Neural cell (in vitro differentiated cells): ENCODE data around the gene TK2. TPM values are rescaled to one million over a fixed set of nuclear protein-coding genes. Genes with fewer than 3 reads are reported as not detected.

Experiments used
- H2AFZ ChIP-seq: fragments of 200-600, 300-800 bp; sonication (generic), shearing (Covaris generic); 2 replicates; pipeline ENCODE4 v1.6.0; 2014; ENCODE audit warnings: low read depth, mild to moderate bottlenecking, antibody characterized with exemption, low read length, moderate library complexity
- H3F3A ChIP-seq: fragments of 200-600 bp; shearing (Covaris generic); 2 replicates; pipeline ENCODE4 v1.6.1; 2016; ENCODE audit warnings: mild to moderate bottlenecking, moderate library complexity, mixed read lengths, antibody characterized with exemption, low read length; ENCODE audit not compliant: insufficient read depth, poor library complexity, severe bottlenecking
- H3K27ac ChIP-seq: fragments of 200-600, 300-800 bp; sonication (generic), shearing (Covaris generic); 2 replicates; pipeline ENCODE4 v1.5.1; 2014; ENCODE audit warnings: mild to moderate bottlenecking, low read length, moderate library complexity
- H3K27me3 ChIP-seq: fragments of 300-800, 200-600 bp; sonication (generic), shearing (Covaris generic); 2 replicates; pipeline ENCODE4 v1.6.0; 2014; ENCODE audit warnings: mild to moderate bottlenecking, low read depth, low read length, moderate library complexity; ENCODE audit not compliant: insufficient read depth
- H3K36me3 ChIP-seq: fragments of 300-800, 200-600 bp; sonication (generic), shearing (Covaris generic); 2 replicates; pipeline ENCODE4 v1.5.1; 2014; ENCODE audit warnings: mild to moderate bottlenecking, antibody characterized with exemption, low read length, moderate library complexity; ENCODE audit not compliant: insufficient read depth
- H3K4me2 ChIP-seq: fragments of 300-800, 200-600 bp; sonication (generic), shearing (Covaris generic); 2 replicates; pipeline ENCODE4 v1.6.0; 2014; ENCODE audit warnings: mild to moderate bottlenecking, low read length
- H3K4me3 ChIP-seq: fragments of 300-800, 200-600 bp; sonication (generic), shearing (Covaris generic); 2 replicates; pipeline ENCODE4 v1.5.1; 2014; ENCODE audit warnings: mild to moderate bottlenecking, low read length, moderate library complexity
- H3K79me2 ChIP-seq: fragments of 200-600 bp; shearing (Covaris generic); replicated peaks from 2 replicates; pipeline ENCODE4 v1.6.0; 2014; ENCODE audit warnings: mild to moderate bottlenecking, low read length, moderate library complexity; ENCODE audit not compliant: insufficient read depth
- H3K9ac ChIP-seq: fragments of 300-800, 200-600 bp; sonication (generic), shearing (Covaris generic); 2 replicates; pipeline ENCODE4 v1.6.1; 2016; ENCODE audit warnings: mild to moderate bottlenecking, low read length, mixed read lengths
- H3K9me2 ChIP-seq: fragments of 200-600 bp; shearing (Covaris generic); 2 replicates; pipeline ENCODE4 v1.6.1; 2016; ENCODE audit warnings: mild to moderate bottlenecking, low read length, mixed read lengths; ENCODE audit not compliant: insufficient read depth
- H3K9me3 ChIP-seq: fragments of 200-600, 300-800 bp; sonication (generic), shearing (Covaris generic); 2 replicates; pipeline ENCODE4 v1.6.1; 2016; ENCODE audit warnings: mild to moderate bottlenecking, mixed run types, low read length, moderate library complexity, mixed read lengths
- H4K20me1 ChIP-seq: fragments of 200-600 bp; shearing (Covaris generic); 2 replicates; pipeline ENCODE4 v1.6.1; 2016; ENCODE audit warnings: mild to moderate bottlenecking, mixed run types; ENCODE audit not compliant: insufficient read depth
- EP300 ChIP-seq: fragments of 450-650 bp; conservative IDR thresholded peaks from 2 replicates; pipeline ENCODE4 v1.6.1; 2014; ENCODE audit warnings: antibody characterized with exemption, mild to moderate bottlenecking, moderate library complexity; ENCODE audit not compliant: poor library complexity, severe bottlenecking
- EZH2 ChIP-seq: fragments of 200-600, 300-800 bp; shearing (Covaris generic), sonication (generic); IDR thresholded peaks from 2 replicates; pipeline ENCODE4 v1.6.1; 2014; ENCODE audit warnings: antibody characterized with exemption, low read length, borderline replicate concordance, mild to moderate bottlenecking; ENCODE audit not compliant: insufficient read depth, poor library complexity, severe bottlenecking
- MXI1 ChIP-seq: fragments of 450-650 bp; conservative IDR thresholded peaks from 2 replicates; pipeline ENCODE4 v1.6.1; 2014; ENCODE audit warnings: antibody characterized with exemption, mild to moderate bottlenecking; ENCODE audit not compliant: poor library complexity, severe bottlenecking
- POLR2AphosphoS5 ChIP-seq: IDR thresholded peaks from 2 replicates; pipeline ENCODE4 v1.6.1; 2012
- RAD21 ChIP-seq: fragments of 450-650 bp; conservative IDR thresholded peaks from 2 replicates; pipeline ENCODE4 v1.6.1; 2014; ENCODE audit warnings: antibody characterized with exemption, mild to moderate bottlenecking, moderate library complexity
- SMC3 ChIP-seq: fragments of 450-650 bp; conservative IDR thresholded peaks from 2 replicates; pipeline ENCODE4 v1.6.1; 2014; ENCODE audit warnings: antibody characterized with exemption, mild to moderate bottlenecking, moderate library complexity; ENCODE audit not compliant: poor library complexity
- TAF1 ChIP-seq: IDR thresholded peaks from 2 replicates; pipeline ENCODE4 v1.6.1; 2012; ENCODE audit warnings: low read depth
- polyA plus RNA-seq: library from polyadenylated mRNA; depleted of rRNA; stranded (reverse); fragments of >200 nt; gene quantifications from 2 replicates; pipeline ENCODE4 v1.2.3, GENCODE V29; 2014
- TF ChIP-seq, protein P1 (sequence below): fragments of 450-650 bp; IDR thresholded peaks from 2 replicates; pipeline ENCODE4 v1.5.1; 2014; ENCODE audit warnings: antibody characterized with exemption, mild to moderate bottlenecking, moderate library complexity; ENCODE audit not compliant: poor library complexity, severe bottlenecking
- TF ChIP-seq, protein P2 (sequence below): IDR thresholded peaks from 2 replicates; pipeline ENCODE4 v1.6.1; 2012; ENCODE audit warnings: borderline replicate concordance

TK2 gene
- polyA plus RNA-seq, 1 donor from 2014 or later, result 15.9 TPM

DNA sequence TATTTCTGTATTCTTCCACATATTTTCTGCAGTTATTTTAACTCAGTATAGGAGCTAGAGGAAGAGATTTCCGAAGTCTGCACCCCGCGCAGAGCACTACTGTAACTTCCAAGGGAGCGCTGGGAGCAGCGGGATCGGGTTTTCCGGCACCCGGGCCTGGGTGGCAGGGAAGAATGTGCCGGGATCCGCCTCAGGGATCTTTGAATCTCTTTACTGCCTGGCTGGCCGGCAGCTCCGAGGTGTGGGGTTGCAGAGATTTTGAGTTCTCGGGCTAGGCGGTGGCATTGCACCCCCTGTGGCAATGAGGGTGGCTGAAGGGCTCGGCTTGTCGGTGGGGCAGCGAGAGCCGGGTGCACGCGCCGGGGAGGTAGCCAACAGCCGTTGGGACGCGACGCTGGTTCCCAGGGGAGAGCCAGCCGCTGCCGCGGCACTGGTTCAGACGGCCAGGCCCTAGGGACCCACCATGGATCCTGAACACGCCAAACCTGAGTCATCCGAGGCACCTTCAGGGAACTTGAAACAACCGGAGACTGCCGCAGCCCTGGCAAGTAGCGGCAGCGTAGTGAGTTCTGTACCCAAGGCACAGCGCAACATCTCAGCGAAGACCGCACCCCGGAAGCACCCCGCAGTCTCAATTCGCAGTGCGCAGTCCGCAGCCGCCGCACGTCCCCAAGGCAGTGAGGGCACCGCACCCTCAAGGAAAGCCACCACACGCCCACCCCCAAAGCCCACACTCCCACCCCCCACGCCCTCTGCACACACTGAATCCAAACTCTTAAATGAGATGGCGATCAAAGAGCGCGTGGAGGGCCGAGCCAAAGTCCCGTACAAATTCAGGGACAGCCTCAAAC, 16.4 kb upstream of the TK2 start, which contains the start of gene CMTM1:
CMTM1 (plus strand) TSS at position 389 of the 851 bp plus-strand sequence; CDS start at position 464, 75 bp downstream.
- H2AFZ ChIP-seq, result no peak within 1 kb of the TSS
- no peaks in the 10 kb centered on the region for H4K20me1 ChIP-seq
- H3K79me2 ChIP-seq, result no peaks in the 10 kb centered on the region
- H3K36me3 ChIP-seq, result no peaks in the 10 kb centered on the region
- no peak within 1 kb of the TSS for H3K4me2 ChIP-seq
- no peaks in the 10 kb centered on the region for H3K9me2 ChIP-seq
- H3K4me3 ChIP-seq, result no peak within 1 kb of the TSS
- H3K27me3 ChIP-seq, result no peaks in the 10 kb centered on the region
- no peak within 1 kb of the TSS for H3K9ac ChIP-seq
- no peaks in the 10 kb centered on the region for H3F3A ChIP-seq
- no peak for TF ChIP-seq RAD21
- TF ChIP-seq EP300, result no peak
- TF ChIP-seq, protein P1, sequence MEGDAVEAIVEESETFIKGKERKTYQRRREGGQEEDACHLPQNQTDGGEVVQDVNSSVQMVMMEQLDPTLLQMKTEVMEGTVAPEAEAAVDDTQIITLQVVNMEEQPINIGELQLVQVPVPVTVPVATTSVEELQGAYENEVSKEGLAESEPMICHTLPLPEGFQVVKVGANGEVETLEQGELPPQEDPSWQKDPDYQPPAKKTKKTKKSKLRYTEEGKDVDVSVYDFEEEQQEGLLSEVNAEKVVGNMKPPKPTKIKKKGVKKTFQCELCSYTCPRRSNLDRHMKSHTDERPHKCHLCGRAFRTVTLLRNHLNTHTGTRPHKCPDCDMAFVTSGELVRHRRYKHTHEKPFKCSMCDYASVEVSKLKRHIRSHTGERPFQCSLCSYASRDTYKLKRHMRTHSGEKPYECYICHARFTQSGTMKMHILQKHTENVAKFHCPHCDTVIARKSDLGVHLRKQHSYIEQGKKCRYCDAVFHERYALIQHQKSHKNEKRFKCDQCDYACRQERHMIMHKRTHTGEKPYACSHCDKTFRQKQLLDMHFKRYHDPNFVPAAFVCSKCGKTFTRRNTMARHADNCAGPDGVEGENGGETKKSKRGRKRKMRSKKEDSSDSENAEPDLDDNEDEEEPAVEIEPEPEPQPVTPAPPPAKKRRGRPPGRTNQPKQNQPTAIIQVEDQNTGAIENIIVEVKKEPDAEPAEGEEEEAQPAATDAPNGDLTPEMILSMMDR, result no peak
- TF ChIP-seq POLR2AphosphoS5, result no peak
- no peak for TF ChIP-seq MXI1
- no peak for TF ChIP-seq EZH2
- TF ChIP-seq TAF1, result no peak
- TF ChIP-seq SMC3, result no peak
- TF ChIP-seq, protein P2, sequence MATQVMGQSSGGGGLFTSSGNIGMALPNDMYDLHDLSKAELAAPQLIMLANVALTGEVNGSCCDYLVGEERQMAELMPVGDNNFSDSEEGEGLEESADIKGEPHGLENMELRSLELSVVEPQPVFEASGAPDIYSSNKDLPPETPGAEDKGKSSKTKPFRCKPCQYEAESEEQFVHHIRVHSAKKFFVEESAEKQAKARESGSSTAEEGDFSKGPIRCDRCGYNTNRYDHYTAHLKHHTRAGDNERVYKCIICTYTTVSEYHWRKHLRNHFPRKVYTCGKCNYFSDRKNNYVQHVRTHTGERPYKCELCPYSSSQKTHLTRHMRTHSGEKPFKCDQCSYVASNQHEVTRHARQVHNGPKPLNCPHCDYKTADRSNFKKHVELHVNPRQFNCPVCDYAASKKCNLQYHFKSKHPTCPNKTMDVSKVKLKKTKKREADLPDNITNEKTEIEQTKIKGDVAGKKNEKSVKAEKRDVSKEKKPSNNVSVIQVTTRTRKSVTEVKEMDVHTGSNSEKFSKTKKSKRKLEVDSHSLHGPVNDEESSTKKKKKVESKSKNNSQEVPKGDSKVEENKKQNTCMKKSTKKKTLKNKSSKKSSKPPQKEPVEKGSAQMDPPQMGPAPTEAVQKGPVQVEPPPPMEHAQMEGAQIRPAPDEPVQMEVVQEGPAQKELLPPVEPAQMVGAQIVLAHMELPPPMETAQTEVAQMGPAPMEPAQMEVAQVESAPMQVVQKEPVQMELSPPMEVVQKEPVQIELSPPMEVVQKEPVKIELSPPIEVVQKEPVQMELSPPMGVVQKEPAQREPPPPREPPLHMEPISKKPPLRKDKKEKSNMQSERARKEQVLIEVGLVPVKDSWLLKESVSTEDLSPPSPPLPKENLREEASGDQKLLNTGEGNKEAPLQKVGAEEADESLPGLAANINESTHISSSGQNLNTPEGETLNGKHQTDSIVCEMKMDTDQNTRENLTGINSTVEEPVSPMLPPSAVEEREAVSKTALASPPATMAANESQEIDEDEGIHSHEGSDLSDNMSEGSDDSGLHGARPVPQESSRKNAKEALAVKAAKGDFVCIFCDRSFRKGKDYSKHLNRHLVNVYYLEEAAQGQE, result no peak
- no peaks in the 10 kb centered on the region for H3K9me3 ChIP-seq
- no peak within 1 kb of the TSS for H3K27ac ChIP-seq

DNA sequence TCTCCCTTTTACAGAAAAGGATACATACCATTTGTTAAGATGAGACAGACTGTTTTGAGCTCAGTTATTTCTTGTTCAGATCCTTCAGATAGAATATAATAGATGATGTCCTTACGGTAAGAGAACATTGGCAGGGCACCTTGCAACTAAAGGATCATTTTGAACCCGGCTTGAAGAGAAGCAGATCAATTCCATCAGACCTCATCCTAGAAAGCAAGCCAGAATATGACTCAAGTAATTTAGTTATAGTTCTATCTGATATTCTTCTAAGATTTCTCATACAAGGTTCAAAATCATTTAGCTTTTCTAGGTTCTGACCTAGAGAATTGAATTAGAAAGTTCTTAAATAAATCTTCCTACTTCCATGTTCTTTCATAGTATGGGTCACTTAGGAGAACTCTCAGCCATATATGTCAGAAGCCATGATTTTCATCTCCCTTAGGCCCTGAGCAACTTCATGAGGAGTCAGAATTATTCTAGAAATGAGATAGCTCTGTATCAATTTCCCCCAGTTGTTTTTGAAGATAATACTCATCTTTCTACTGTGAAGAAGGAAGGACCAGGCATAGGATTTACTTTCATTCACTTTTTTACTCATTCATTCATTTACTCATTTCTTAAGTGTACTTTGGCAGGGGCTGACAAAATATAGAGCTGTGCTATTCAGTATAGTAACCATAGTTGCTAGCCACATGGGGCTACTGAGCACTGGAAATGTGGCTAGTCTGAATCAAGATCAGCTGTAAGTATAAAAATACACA, 13.8 kb upstream of the TK2 start:
- no peak overlapping the region for H3K9ac ChIP-seq
- H3F3A ChIP-seq, result no peaks in the 10 kb centered on the region
- H3K4me3 ChIP-seq, result no peak overlapping the region
- H4K20me1 ChIP-seq, result no peaks in the 10 kb centered on the region
- no peak overlapping the region for H2AFZ ChIP-seq
- TF ChIP-seq SMC3 (no peak), POLR2AphosphoS5 (no peak), EZH2 (no peak), RAD21 (no peak), TAF1 (no peak), EP300 (no peak), MXI1 (no peak)
- TF ChIP-seq, protein P1, result no peak
- TF ChIP-seq, protein P2, result no peak
- H3K79me2 ChIP-seq, result no peaks in the 10 kb centered on the region
- no peak overlapping the region for H3K27ac ChIP-seq
- H3K36me3 ChIP-seq, result no peaks in the 10 kb centered on the region
- no peak overlapping the region for H3K4me2 ChIP-seq
- no peaks in the 10 kb centered on the region for H3K9me3 ChIP-seq
- no peaks in the 10 kb centered on the region for H3K9me2 ChIP-seq
- no peaks in the 10 kb centered on the region for H3K27me3 ChIP-seq
